CD14-positive monocyte (primary cell): ENCODE data around the gene FXYD5. TPM values are rescaled to one million over a fixed set of nuclear protein-coding genes. Genes with fewer than 3 reads are reported as not detected.
A peak's percentile ranks its signal among the peaks of the same experiment; 100 is the strongest.

Experiments
- DNase-seq, 3 donors: peaks; one replicate each; pipeline ENCODE4 v3.0.0-alpha.2; 2011 to 2022
- H2AFZ ChIP-seq: 2 replicates; pipeline ENCODE4 v1.6.0; 2012; ENCODE audit warnings: mild to moderate bottlenecking, low read depth, low read length, inconsistent platforms; ENCODE audit not compliant: insufficient read depth, poor library complexity, severe bottlenecking
- H3K27ac ChIP-seq, 2 donors: 1 replicate in 1 of 2; 2 replicates in 1 of 2; pipeline ENCODE4 v1.5.1; 2012 to 2013; ENCODE audit warnings: low read length in 2 of 2, control low read depth in 1 of 2, inconsistent platforms in 1 of 2, low read depth in 1 of 2, mild to moderate bottlenecking in 1 of 2
- H3K27me3 ChIP-seq, 2 donors: one replicate each; pipeline versions ENCODE4 v1.6.0 to v1.6.1; 2011 to 2013; ENCODE audit warnings: low read length in 2 of 2; ENCODE audit not compliant: control insufficient read depth in 2 of 2, insufficient read depth in 2 of 2
- H3K36me3 ChIP-seq, 2 donors: replicated peaks in 1 of 2; 1 replicate in 1 of 2; 2 replicates in 1 of 2; pipeline versions ENCODE4 v1.5.1 to v1.6.1; 2012 to 2013; ENCODE audit warnings: low read length in 2 of 2, control low read depth in 1 of 2, inconsistent platforms in 1 of 2, mild to moderate bottlenecking in 1 of 2; ENCODE audit not compliant: insufficient read depth in 2 of 2, control insufficient read depth in 1 of 2
- H3K4me1 ChIP-seq, 2 donors: 1 replicate in 1 of 2; 2 replicates in 1 of 2; pipeline versions ENCODE4 v1.5.1 to v1.6.1; 2012 to 2013; ENCODE audit warnings: low read length in 2 of 2, control low read depth in 1 of 2, inconsistent platforms in 1 of 2, mild to moderate bottlenecking in 1 of 2, moderate library complexity in 1 of 2; ENCODE audit not compliant: insufficient read depth in 2 of 2, control insufficient read depth in 1 of 2
- H3K4me2 ChIP-seq: replicated peaks from 2 replicates; pipeline ENCODE3; 2012; ENCODE audit warnings: low read length, moderate library complexity, mild to moderate bottlenecking; ENCODE audit not compliant: poor library complexity, severe bottlenecking; ENCODE audit errors: extremely low read depth
- H3K4me3 ChIP-seq, 3 experiments: fragments of 200-600 bp in 1 of 3; sonication (generic) in 1 of 3; replicated peaks in 1 of 3; 1 replicate in 2 of 3; 2 replicates in 1 of 3; pipeline ENCODE4 v1.5.1; 2011 to 2013; ENCODE audit warnings: low read length in 3 of 3, mild to moderate bottlenecking in 3 of 3, control low read depth in 2 of 3, low read depth in 2 of 3, inconsistent platforms in 1 of 3, moderate library complexity in 1 of 3
- H3K79me2 ChIP-seq: 2 replicates; pipeline ENCODE4 v1.6.0; 2012; ENCODE audit warnings: mild to moderate bottlenecking, control low read depth, inconsistent platforms, low read length, moderate library complexity; ENCODE audit not compliant: insufficient read depth
- H3K9ac ChIP-seq: 2 replicates; pipeline ENCODE4 v1.6.0; 2017; ENCODE audit warnings: low read length, mild to moderate bottlenecking; ENCODE audit not compliant: insufficient read depth, poor library complexity, severe bottlenecking
- H3K9me3 ChIP-seq, 2 donors: replicated peaks in 1 of 2; 1 replicate in 1 of 2; 2 replicates in 1 of 2; pipeline versions ENCODE4 v1.5.1 to v1.6.1; 2012 to 2013; ENCODE audit warnings: low read length in 2 of 2, control low read depth in 1 of 2; ENCODE audit not compliant: control insufficient read depth in 1 of 2, insufficient read depth in 1 of 2
- H4K20me1 ChIP-seq: 2 replicates; pipeline ENCODE4 v1.6.0; 2012; ENCODE audit warnings: mild to moderate bottlenecking, low read length, control low read depth, moderate library complexity; ENCODE audit not compliant: insufficient read depth
- H3K27ac Mint-ChIP-seq, 7 donors: one replicate each; pipeline ENCODE4 v1.8.0; 2020; ENCODE audit warnings: mild to moderate bottlenecking in 7 of 7, mixed read lengths in 7 of 7, moderate library complexity in 6 of 7, inconsistent platforms in 2 of 7
- H3K27me3 Mint-ChIP-seq, 3 donors: one replicate each; pipeline ENCODE4 v1.8.0; 2021 to 2022; ENCODE audit warnings: low read depth in 3 of 3, mild to moderate bottlenecking in 3 of 3, mixed read lengths in 3 of 3, moderate library complexity in 3 of 3, inconsistent platforms in 1 of 3
- H3K36me3 Mint-ChIP-seq, 2 donors: one replicate each; pipeline ENCODE4 v1.8.0; 2020; ENCODE audit warnings: mixed read lengths in 2 of 2, inconsistent platforms in 1 of 2, mild to moderate bottlenecking in 1 of 2
- H3K4me1 Mint-ChIP-seq: one replicate; pipeline ENCODE4 v1.8.0; 2020; ENCODE audit warnings: mild to moderate bottlenecking, mixed read lengths
- H3K4me3 Mint-ChIP-seq, 2 donors: one replicate each; pipeline ENCODE4 v1.8.0; 2020; ENCODE audit warnings: mild to moderate bottlenecking in 2 of 2, mixed read lengths in 2 of 2, moderate library complexity in 1 of 2
- H3K9me3 Mint-ChIP-seq, 7 donors: one replicate each; pipeline ENCODE4 v1.8.0; 2020 to 2022; ENCODE audit warnings: mixed read lengths in 7 of 7, mild to moderate bottlenecking in 6 of 7, moderate library complexity in 6 of 7, inconsistent platforms in 2 of 7
- CTCF ChIP-seq: fragments of 200-600 bp; IDR thresholded peaks from one replicate; pipeline ENCODE4 v1.8.0; 2022; ENCODE audit warnings: antibody characterized with exemption, mild to moderate bottlenecking
- WGBS: methylation state at CpG from one replicate; pipeline ENCODE4 v1.1.5; 2013; ENCODE audit warnings: missing lambda C conversion rate; ENCODE audit not compliant: insufficient coverage; 5-methylcytosine and 5-hydroxymethylcytosine counted together
- intact Hi-C, 2 donors: fragments of 100-400 bp; cut with micrococcal nuclease; formaldehyde crosslinking; loops; one replicate each; pipeline versions ENCODE4 v1.15.0 to v1.15.1; 2023
- polyA plus RNA-seq, 3 donors: library from polyadenylated mRNA; depleted of rRNA in 1 of 3; unstranded in 2 of 3; stranded (reverse) in 1 of 3; fragments of 300-500 nt in 2 of 3; fragments of >200 nt in 1 of 3; fragmentation: Illumina TruSeq in 2 of 3; gene quantifications; 1 replicate in 2 of 3; 2 replicates in 1 of 3; pipeline ENCODE4 v1.2.3, GENCODE V29; 2012 to 2021

FXYD5 gene
- polyA plus RNA-seq, 3 donors: 204 to 673 (median 312) TPM

- H3K4me2 ChIP-seq: no peak overlapping the region
- H3K27ac Mint-ChIP-seq: peak overlapping the region in 1 of 7 donors; percentile 50
- peaks cover 0 to 10% (median 4%) of the 10 kb centered on the region in 7 donors for H3K9me3 Mint-ChIP-seq
- H3K4me3 ChIP-seq: no peak overlapping the region
- peaks cover 2 to 4% of the 10 kb centered on the region in 2 donors for H3K36me3 Mint-ChIP-seq
- no peak for TF ChIP-seq CTCF
- H3K9me3 ChIP-seq: no peaks in the 10 kb centered on the region
- H3K9ac ChIP-seq: no peak overlapping the region
- H3K27me3 ChIP-seq: no peaks in the 10 kb centered on the region
- H4K20me1 ChIP-seq: no peaks in the 10 kb centered on the region
- intact Hi-C loops: loop anchor here in 1 of 2 donors (10.0 kb wide), 1 partner anchor 57 kb away; the partner anchor contains the start of gene USF2
- 100% methylated on average over 2 of the region's 8 CpGs for WGBS
- DNase-seq: no peak
- peaks cover 0 to 2% (median 0%) of the 10 kb centered on the region in 3 donors for H3K27me3 Mint-ChIP-seq
- no peak overlapping the region for H3K27ac ChIP-seq
- H2AFZ ChIP-seq: no peak overlapping the region
- no peaks in the 10 kb centered on the region for H3K36me3 ChIP-seq
- H3K79me2 ChIP-seq: no peaks in the 10 kb centered on the region
- peaks cover 59% of the 10 kb centered on the region for H3K4me1 Mint-ChIP-seq
- H3K4me1 ChIP-seq: peaks cover 52 to 55% of the 10 kb centered on the region in 2 donors
- H3K4me3 Mint-ChIP-seq: no peak overlapping the region
These were observed 52.9 kb downstream of the FXYD5 start for GRCh38 chr19:35207391-35207871.

DNA sequence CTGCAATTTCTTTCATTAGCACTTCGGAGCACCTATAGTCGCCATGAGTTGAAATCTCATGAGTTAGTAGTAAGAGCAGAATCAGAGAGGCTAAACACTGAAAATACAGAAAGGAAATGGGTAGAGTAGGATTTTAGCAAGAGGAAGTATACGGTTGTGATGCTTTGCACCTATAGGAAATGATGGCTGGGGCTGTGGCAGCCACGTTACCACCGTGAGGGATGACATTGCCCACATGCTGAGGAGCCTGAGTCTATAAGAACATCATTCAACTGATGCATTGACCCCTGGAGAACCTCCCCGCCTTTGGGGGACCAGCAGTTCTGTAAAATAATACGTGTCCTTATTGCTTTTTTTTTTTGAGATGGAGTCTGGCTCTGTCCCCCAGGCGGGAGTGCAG, 53.6 kb downstream of the FXYD5 start:
- Histone ChIP-seq H3K36me3 (no peaks in the 10 kb centered on the region), H3K4me3 (no peak overlapping the region), H3K9ac (no peak overlapping the region), H3K79me2 (no peaks in the 10 kb centered on the region), H3K4me1 (peaks cover 59 to 62% of the 10 kb centered on the region in 2 donors), H3K27ac (no peak overlapping the region), H3K9me3 (no peaks in the 10 kb centered on the region), H4K20me1 (no peaks in the 10 kb centered on the region), H3K27me3 (no peaks in the 10 kb centered on the region), H2AFZ (no peak overlapping the region), H3K4me2 (no peak overlapping the region)
- DNase-seq: no peak
- TF ChIP-seq CTCF: no peak
- Mint-ChIP-seq H3K27ac (peak overlapping the region in 3 of 7 donors; percentile 19 to 40 (median 34)), H3K9me3 (peaks cover 0 to 10% (median 4%) of the 10 kb centered on the region in 7 donors), H3K4me3 (no peak overlapping the region), H3K36me3 (peaks cover 2 to 4% of the 10 kb centered on the region in 2 donors), H3K4me1 (peaks cover 66% of the 10 kb centered on the region), H3K27me3 (peaks cover 0 to 2% (median 0%) of the 10 kb centered on the region in 3 donors)
- WGBS: 84% methylated on average over 5 of the region's 8 CpGs
- intact Hi-C loops: loop anchor here in 1 of 2 donors (10.0 kb wide), 1 partner anchor 57 kb away; the partner anchor contains the start of gene USF2
